ENCODE data around the gene RAB42.
A peak's percentile ranks its signal among the peaks of the same experiment; 100 is the strongest.

GRCh38 chr1:28602536-28603439, 10.7 kb downstream of the RAB42 start:
- TF ChIP-seq POLR2AphosphoS5 (IDR thresholded peaks at IDR 0.05), result no peak
- TF ChIP-seq, protein P1, sequence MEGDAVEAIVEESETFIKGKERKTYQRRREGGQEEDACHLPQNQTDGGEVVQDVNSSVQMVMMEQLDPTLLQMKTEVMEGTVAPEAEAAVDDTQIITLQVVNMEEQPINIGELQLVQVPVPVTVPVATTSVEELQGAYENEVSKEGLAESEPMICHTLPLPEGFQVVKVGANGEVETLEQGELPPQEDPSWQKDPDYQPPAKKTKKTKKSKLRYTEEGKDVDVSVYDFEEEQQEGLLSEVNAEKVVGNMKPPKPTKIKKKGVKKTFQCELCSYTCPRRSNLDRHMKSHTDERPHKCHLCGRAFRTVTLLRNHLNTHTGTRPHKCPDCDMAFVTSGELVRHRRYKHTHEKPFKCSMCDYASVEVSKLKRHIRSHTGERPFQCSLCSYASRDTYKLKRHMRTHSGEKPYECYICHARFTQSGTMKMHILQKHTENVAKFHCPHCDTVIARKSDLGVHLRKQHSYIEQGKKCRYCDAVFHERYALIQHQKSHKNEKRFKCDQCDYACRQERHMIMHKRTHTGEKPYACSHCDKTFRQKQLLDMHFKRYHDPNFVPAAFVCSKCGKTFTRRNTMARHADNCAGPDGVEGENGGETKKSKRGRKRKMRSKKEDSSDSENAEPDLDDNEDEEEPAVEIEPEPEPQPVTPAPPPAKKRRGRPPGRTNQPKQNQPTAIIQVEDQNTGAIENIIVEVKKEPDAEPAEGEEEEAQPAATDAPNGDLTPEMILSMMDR (IDR thresholded peaks at IDR 0.05), result peak; percentile 14 to 54 (median 49)
- no peak for TF ChIP-seq EP300 (IDR thresholded peaks at IDR 0.05)
